Cardiac fibroblast (primary cell): ENCODE results near the gene REG4.

ENCODE experiments used
- DNase-seq, 2 donors: peaks; one replicate each; pipeline versions ENCODE4 v3.0.0 to v3.0.0-alpha.2; 2010; ENCODE audit warnings: low read depth in 2 of 2
- H3K4me3 ChIP-seq, 2 donors: replicated peaks in 1 of 2; 1 replicate in 1 of 2; 2 replicates in 1 of 2; pipeline ENCODE4 v1.5.1; 2011; ENCODE audit warnings: low read depth in 2 of 2, low read length in 2 of 2, mild to moderate bottlenecking in 2 of 2, moderate library complexity in 1 of 2
- CTCF ChIP-seq: IDR thresholded peaks from one replicate; pipeline ENCODE4 v1.5.1; 2011; ENCODE audit warnings: low read depth, mild to moderate bottlenecking, low read length, inconsistent platforms

REG4 gene

GRCh38 chr1:119767486-119767885 is 43.8 kb downstream of the REG4 start:
- H3K4me3 ChIP-seq = no peak overlapping the region
- TF ChIP-seq CTCF = no peak
- no peak for DNase-seq

- no peak for DNase-seq
- TF ChIP-seq CTCF = no peak
- no peak overlapping the region for H3K4me3 ChIP-seq
These were observed 44.9 kb downstream of the REG4 start for GRCh38 chr1:119766374-119766794.

GRCh38 chr1:119764220-119764619 is 47.0 kb downstream of the REG4 start:
- DNase-seq = no peak

GRCh38 chr1:119762953-119763352 is 48.3 kb downstream of the REG4 start:
- DNase-seq = no peak
- no peak for TF ChIP-seq CTCF
- H3K4me3 ChIP-seq = no peak overlapping the region

More at GRCh38 chr1:119764220-119764619, 47.0 kb downstream of the REG4 start:
- no peak overlapping the region for H3K4me3 ChIP-seq
- TF ChIP-seq CTCF = no peak

GRCh38 chr1:119762409-119762808 is 48.9 kb downstream of the REG4 start:
- TF ChIP-seq CTCF = no peak
- H3K4me3 ChIP-seq = no peak overlapping the region
- no peak for DNase-seq

- H3K4me3 ChIP-seq = no peak overlapping the region
- no peak for TF ChIP-seq CTCF
- no peak for DNase-seq
These were observed 52.7 kb downstream of the REG4 start for GRCh38 chr1:119758584-119758983.

- H3K4me3 ChIP-seq = no peak overlapping the region
- DNase-seq = no peak
- no peak for TF ChIP-seq CTCF
These were observed 58.7 kb downstream of the REG4 start for GRCh38 chr1:119752592-119752991.
